ENCODE results near the gene FLCN.

The FLCN gene

GRCh38 chr17:17227608-17228520 lies 9.1 kb downstream of the FLCN start:
- Histone ChIP-seq H3K9me3 (ENCODE audit: insufficient read depth, low read length) (no peaks in the 10 kb centered on the region), H3K36me3 (ENCODE audit: insufficient read depth, insufficient read length, low read length) (peaks cover 92% of the 10 kb centered on the region), H3K9ac (ENCODE audit: insufficient read length, low read depth) (no peak overlapping the region), H3K27me3 (ENCODE audit: insufficient read depth, insufficient read length) (no peaks in the 10 kb centered on the region), H3K4me3 (ENCODE audit: insufficient read length, low read depth) (no peak overlapping the region), H3K4me1 (ENCODE audit: insufficient read depth, insufficient read length) (no peaks in the 10 kb centered on the region)
- no peak for TF ChIP-seq YY1 (IDR thresholded peaks at IDR 0.05; ENCODE audit: insufficient read depth, insufficient read length)
- no peak for TF ChIP-seq SUZ12 (IDR thresholded peaks at IDR 0.05; ENCODE audit: extremely low read depth, insufficient read depth, insufficient read length)
- no peak for DNase-seq (ENCODE audit: low read depth, low spot score)

- Histone ChIP-seq H3K4me3 (ENCODE audit: insufficient read length, low read depth) (no peak overlapping the region), H3K9ac (ENCODE audit: insufficient read length, low read depth) (no peak overlapping the region), H3K36me3 (ENCODE audit: insufficient read depth, insufficient read length, low read length) (peaks cover 91% of the 10 kb centered on the region), H3K27me3 (ENCODE audit: insufficient read depth, insufficient read length) (no peaks in the 10 kb centered on the region), H3K4me1 (ENCODE audit: insufficient read depth, insufficient read length) (no peaks in the 10 kb centered on the region), H3K9me3 (ENCODE audit: insufficient read depth, low read length) (no peaks in the 10 kb centered on the region)
- TF ChIP-seq SUZ12 (IDR thresholded peaks at IDR 0.05; ENCODE audit: extremely low read depth, insufficient read depth, insufficient read length) = no peak
- no peak for DNase-seq (ENCODE audit: low read depth, low spot score)
These were observed 10.3 kb downstream of the FLCN start for GRCh38 chr17:17226451-17227265.

- H3K4me3 ChIP-seq (ENCODE audit: insufficient read length, low read depth) = no peak overlapping the region
- no peaks in the 10 kb centered on the region for H3K27me3 ChIP-seq (ENCODE audit: insufficient read depth, insufficient read length)
- peaks cover 92% of the 10 kb centered on the region for H3K36me3 ChIP-seq (ENCODE audit: insufficient read depth, insufficient read length, low read length)
- DNase-seq (ENCODE audit: low read depth, low spot score) = no peak
- no peaks in the 10 kb centered on the region for H3K4me1 ChIP-seq (ENCODE audit: insufficient read depth, insufficient read length)
- no peak overlapping the region for H3K9ac ChIP-seq (ENCODE audit: insufficient read length, low read depth)
- TF ChIP-seq YY1 (IDR thresholded peaks at IDR 0.05; ENCODE audit: insufficient read depth, insufficient read length) (no peak), ZNF274 (IDR thresholded peaks at IDR 0.05; ENCODE audit: low read depth, low read length) (no peak), SUZ12 (IDR thresholded peaks at IDR 0.05; ENCODE audit: extremely low read depth, insufficient read depth, insufficient read length) (no peak)
- no peaks in the 10 kb centered on the region for H3K9me3 ChIP-seq (ENCODE audit: insufficient read depth, low read length)
These were observed 11.1 kb downstream of the FLCN start for GRCh38 chr17:17225901-17226300.

GRCh38 chr17:17224137-17224536 lies 12.8 kb downstream of the FLCN start:
- Histone ChIP-seq H3K4me1 (ENCODE audit: insufficient read depth, insufficient read length) (no peaks in the 10 kb centered on the region), H3K9me3 (ENCODE audit: insufficient read depth, low read length) (no peaks in the 10 kb centered on the region), H3K36me3 (ENCODE audit: insufficient read depth, insufficient read length, low read length) (peaks cover 85% of the 10 kb centered on the region), H3K27me3 (ENCODE audit: insufficient read depth, insufficient read length) (no peaks in the 10 kb centered on the region), H3K9ac (ENCODE audit: insufficient read length, low read depth) (no peak overlapping the region), H3K4me3 (ENCODE audit: insufficient read length, low read depth) (no peak overlapping the region)
- DNase-seq (ENCODE audit: low read depth, low spot score) = no peak
- TF ChIP-seq SUZ12 (IDR thresholded peaks at IDR 0.05; ENCODE audit: extremely low read depth, insufficient read depth, insufficient read length) = no peak

GRCh38 chr17:17223736-17224135 lies 13.2 kb downstream of the FLCN start:
- no peak for DNase-seq (ENCODE audit: low read depth, low spot score)
- no peaks in the 10 kb centered on the region for H3K9me3 ChIP-seq (ENCODE audit: insufficient read depth, low read length)
- no peaks in the 10 kb centered on the region for H3K27me3 ChIP-seq (ENCODE audit: insufficient read depth, insufficient read length)
- H3K36me3 ChIP-seq (ENCODE audit: insufficient read depth, insufficient read length, low read length) = peaks cover 85% of the 10 kb centered on the region
- TF ChIP-seq SUZ12 (IDR thresholded peaks at IDR 0.05; ENCODE audit: extremely low read depth, insufficient read depth, insufficient read length) (no peak), YY1 (IDR thresholded peaks at IDR 0.05; ENCODE audit: insufficient read depth, insufficient read length) (no peak), ZNF274 (IDR thresholded peaks at IDR 0.05; ENCODE audit: low read depth, low read length) (no peak)
- no peak overlapping the region for H3K4me3 ChIP-seq (ENCODE audit: insufficient read length, low read depth)
- H3K9ac ChIP-seq (ENCODE audit: insufficient read length, low read depth) = no peak overlapping the region
- H3K4me1 ChIP-seq (ENCODE audit: insufficient read depth, insufficient read length) = no peaks in the 10 kb centered on the region

- H3K27me3 ChIP-seq (ENCODE audit: insufficient read depth, insufficient read length) = no peaks in the 10 kb centered on the region
- H3K4me1 ChIP-seq (ENCODE audit: insufficient read depth, insufficient read length) = no peaks in the 10 kb centered on the region
- no peak overlapping the region for H3K4me3 ChIP-seq (ENCODE audit: insufficient read length, low read depth)
- no peaks in the 10 kb centered on the region for H3K9me3 ChIP-seq (ENCODE audit: insufficient read depth, low read length)
- no peak for DNase-seq (ENCODE audit: low read depth, low spot score)
- H3K9ac ChIP-seq (ENCODE audit: insufficient read length, low read depth) = no peak overlapping the region
- peaks cover 83% of the 10 kb centered on the region for H3K36me3 ChIP-seq (ENCODE audit: insufficient read depth, insufficient read length, low read length)
- TF ChIP-seq SUZ12 (IDR thresholded peaks at IDR 0.05; ENCODE audit: extremely low read depth, insufficient read depth, insufficient read length) (no peak), ZNF274 (IDR thresholded peaks at IDR 0.05; ENCODE audit: low read depth, low read length) (no peak), YY1 (IDR thresholded peaks at IDR 0.05; ENCODE audit: insufficient read depth, insufficient read length) (no peak)
These were observed 15.6 kb downstream of the FLCN start for GRCh38 chr17:17221329-17221728.

- Histone ChIP-seq H3K9ac (ENCODE audit: insufficient read length, low read depth) (no peak overlapping the region), H3K36me3 (ENCODE audit: insufficient read depth, insufficient read length, low read length) (peaks cover 83% of the 10 kb centered on the region), H3K9me3 (ENCODE audit: insufficient read depth, low read length) (no peaks in the 10 kb centered on the region), H3K4me3 (ENCODE audit: insufficient read length, low read depth) (no peak overlapping the region), H3K4me1 (ENCODE audit: insufficient read depth, insufficient read length) (no peaks in the 10 kb centered on the region), H3K27me3 (ENCODE audit: insufficient read depth, insufficient read length) (no peaks in the 10 kb centered on the region)
- TF ChIP-seq YY1 (IDR thresholded peaks at IDR 0.05; ENCODE audit: insufficient read depth, insufficient read length) = no peak
- no peak for TF ChIP-seq ZNF274 (IDR thresholded peaks at IDR 0.05; ENCODE audit: low read depth, low read length)
- no peak for TF ChIP-seq SUZ12 (IDR thresholded peaks at IDR 0.05; ENCODE audit: extremely low read depth, insufficient read depth, insufficient read length)
- no peak for DNase-seq (ENCODE audit: low read depth, low spot score)
These were observed 16.4 kb downstream of the FLCN start for GRCh38 chr17:17220529-17220928.
